CD14-positive monocyte (primary cell): ENCODE results near the gene TBX10. TPM values are rescaled to one million over a fixed set of nuclear protein-coding genes. Genes with fewer than 3 reads are reported as not detected.
A peak's percentile ranks its signal among the peaks of the same experiment; 100 is the strongest.

Experiments
- DNase-seq, 3 donors: peaks; one replicate each; pipeline ENCODE4 v3.0.0-alpha.2; 2011 to 2022
- H2AFZ ChIP-seq: 2 replicates; pipeline ENCODE4 v1.6.0; 2012; ENCODE audit warnings: mild to moderate bottlenecking, low read depth, low read length, inconsistent platforms; ENCODE audit not compliant: insufficient read depth, poor library complexity, severe bottlenecking
- H3K27ac ChIP-seq, 2 donors: 1 replicate in 1 of 2; 2 replicates in 1 of 2; pipeline ENCODE4 v1.5.1; 2012 to 2013; ENCODE audit warnings: low read length in 2 of 2, control low read depth in 1 of 2, inconsistent platforms in 1 of 2, low read depth in 1 of 2, mild to moderate bottlenecking in 1 of 2
- H3K27me3 ChIP-seq, 2 donors: one replicate each; pipeline versions ENCODE4 v1.6.0 to v1.6.1; 2011 to 2013; ENCODE audit warnings: low read length in 2 of 2; ENCODE audit not compliant: control insufficient read depth in 2 of 2, insufficient read depth in 2 of 2
- H3K36me3 ChIP-seq, 2 donors: replicated peaks in 1 of 2; 1 replicate in 1 of 2; 2 replicates in 1 of 2; pipeline versions ENCODE4 v1.5.1 to v1.6.1; 2012 to 2013; ENCODE audit warnings: low read length in 2 of 2, control low read depth in 1 of 2, inconsistent platforms in 1 of 2, mild to moderate bottlenecking in 1 of 2; ENCODE audit not compliant: insufficient read depth in 2 of 2, control insufficient read depth in 1 of 2
- H3K4me1 ChIP-seq, 2 donors: 1 replicate in 1 of 2; 2 replicates in 1 of 2; pipeline versions ENCODE4 v1.5.1 to v1.6.1; 2012 to 2013; ENCODE audit warnings: low read length in 2 of 2, control low read depth in 1 of 2, inconsistent platforms in 1 of 2, mild to moderate bottlenecking in 1 of 2, moderate library complexity in 1 of 2; ENCODE audit not compliant: insufficient read depth in 2 of 2, control insufficient read depth in 1 of 2
- H3K4me2 ChIP-seq: replicated peaks from 2 replicates; pipeline ENCODE3; 2012; ENCODE audit warnings: low read length, moderate library complexity, mild to moderate bottlenecking; ENCODE audit not compliant: poor library complexity, severe bottlenecking; ENCODE audit errors: extremely low read depth
- H3K4me3 ChIP-seq, 3 experiments: fragments of 200-600 bp in 1 of 3; sonication (generic) in 1 of 3; replicated peaks in 1 of 3; 1 replicate in 2 of 3; 2 replicates in 1 of 3; pipeline ENCODE4 v1.5.1; 2011 to 2013; ENCODE audit warnings: low read length in 3 of 3, mild to moderate bottlenecking in 3 of 3, control low read depth in 2 of 3, low read depth in 2 of 3, inconsistent platforms in 1 of 3, moderate library complexity in 1 of 3
- H3K79me2 ChIP-seq: 2 replicates; pipeline ENCODE4 v1.6.0; 2012; ENCODE audit warnings: mild to moderate bottlenecking, control low read depth, inconsistent platforms, low read length, moderate library complexity; ENCODE audit not compliant: insufficient read depth
- H3K9ac ChIP-seq: 2 replicates; pipeline ENCODE4 v1.6.0; 2017; ENCODE audit warnings: low read length, mild to moderate bottlenecking; ENCODE audit not compliant: insufficient read depth, poor library complexity, severe bottlenecking
- H3K9me3 ChIP-seq, 2 donors: replicated peaks in 1 of 2; 1 replicate in 1 of 2; 2 replicates in 1 of 2; pipeline versions ENCODE4 v1.5.1 to v1.6.1; 2012 to 2013; ENCODE audit warnings: low read length in 2 of 2, control low read depth in 1 of 2; ENCODE audit not compliant: control insufficient read depth in 1 of 2, insufficient read depth in 1 of 2
- H4K20me1 ChIP-seq: 2 replicates; pipeline ENCODE4 v1.6.0; 2012; ENCODE audit warnings: mild to moderate bottlenecking, low read length, control low read depth, moderate library complexity; ENCODE audit not compliant: insufficient read depth
- H3K27ac Mint-ChIP-seq, 7 donors: one replicate each; pipeline ENCODE4 v1.8.0; 2020; ENCODE audit warnings: mild to moderate bottlenecking in 7 of 7, mixed read lengths in 7 of 7, moderate library complexity in 6 of 7, inconsistent platforms in 2 of 7
- H3K27me3 Mint-ChIP-seq, 3 donors: one replicate each; pipeline ENCODE4 v1.8.0; 2021 to 2022; ENCODE audit warnings: low read depth in 3 of 3, mild to moderate bottlenecking in 3 of 3, mixed read lengths in 3 of 3, moderate library complexity in 3 of 3, inconsistent platforms in 1 of 3
- H3K36me3 Mint-ChIP-seq, 2 donors: one replicate each; pipeline ENCODE4 v1.8.0; 2020; ENCODE audit warnings: mixed read lengths in 2 of 2, inconsistent platforms in 1 of 2, mild to moderate bottlenecking in 1 of 2
- H3K4me1 Mint-ChIP-seq: one replicate; pipeline ENCODE4 v1.8.0; 2020; ENCODE audit warnings: mild to moderate bottlenecking, mixed read lengths
- H3K4me3 Mint-ChIP-seq, 2 donors: one replicate each; pipeline ENCODE4 v1.8.0; 2020; ENCODE audit warnings: mild to moderate bottlenecking in 2 of 2, mixed read lengths in 2 of 2, moderate library complexity in 1 of 2
- H3K9me3 Mint-ChIP-seq, 7 donors: one replicate each; pipeline ENCODE4 v1.8.0; 2020 to 2022; ENCODE audit warnings: mixed read lengths in 7 of 7, mild to moderate bottlenecking in 6 of 7, moderate library complexity in 6 of 7, inconsistent platforms in 2 of 7
- CTCF ChIP-seq: fragments of 200-600 bp; IDR thresholded peaks from one replicate; pipeline ENCODE4 v1.8.0; 2022; ENCODE audit warnings: antibody characterized with exemption, mild to moderate bottlenecking
- whole genome bisulfite sequencing: methylation state at CpG from one replicate; pipeline ENCODE4 v1.1.5; 2013; ENCODE audit warnings: missing lambda C conversion rate; ENCODE audit not compliant: insufficient coverage; 5-methylcytosine and 5-hydroxymethylcytosine counted together
- intact Hi-C, 2 donors: fragments of 100-400 bp; cut with micrococcal nuclease; formaldehyde crosslinking; loops; one replicate each; pipeline versions ENCODE4 v1.15.0 to v1.15.1; 2023
- polyA plus RNA-seq, 3 donors: library from polyadenylated mRNA; depleted of rRNA in 1 of 3; unstranded in 2 of 3; stranded (reverse) in 1 of 3; fragments of 300-500 nt in 2 of 3; fragments of >200 nt in 1 of 3; fragmentation: Illumina TruSeq in 2 of 3; gene quantifications; 1 replicate in 2 of 3; 2 replicates in 1 of 3; pipeline ENCODE4 v1.2.3, GENCODE V29; 2012 to 2021

TBX10 gene
- polyA plus RNA-seq, 3 donors, result not detected

- Histone ChIP-seq H3K27me3 (peaks cover 0 to 17% of the 10 kb centered on the region in 2 donors), H3K79me2 (no peaks in the 10 kb centered on the region), H3K9me3 (no peaks in the 10 kb centered on the region), H3K4me1 (peaks cover 19 to 24% of the 10 kb centered on the region in 2 donors), H3K9ac (peak overlapping the region; percentile 87), H3K4me2 (peak overlapping the region; percentile 66), H3K36me3 (peaks cover 32 to 34% of the 10 kb centered on the region in 2 donors), H2AFZ (peak overlapping the region; percentile 88), H3K4me3 (peak overlapping the region; percentile 6 to 70 (median 42)), H3K27ac (peak overlapping the region; percentile 86 to 96), H4K20me1 (no peaks in the 10 kb centered on the region)
- H3K27ac Mint-ChIP-seq, result peak overlapping the region; percentile 89 to 95 (median 91)
- H3K4me3 Mint-ChIP-seq, result peak overlapping the region; percentile 73 to 86
- H3K9me3 Mint-ChIP-seq, result no peaks in the 10 kb centered on the region
- H3K36me3 Mint-ChIP-seq, result peaks cover 32 to 33% of the 10 kb centered on the region in 2 donors
- WGBS, result 6% methylated on average over 23 of the region's 23 CpGs
- H3K4me1 Mint-ChIP-seq, result peaks cover 18% of the 10 kb centered on the region
- peak; percentile 41 for TF ChIP-seq CTCF
- intact Hi-C loops, result no loop called here
- H3K27me3 Mint-ChIP-seq, result peaks cover 24 to 26% (median 25%) of the 10 kb centered on the region in 3 donors
- peak; percentile 84 to 93 (median 88) for DNase-seq
These were observed 25.4 kb downstream of the TBX10 start for GRCh38 chr11:67613960-67614715.

- H3K4me1 ChIP-seq, result peaks cover 19 to 24% of the 10 kb centered on the region in 2 donors
- Mint-ChIP-seq H3K36me3 (peaks cover 39 to 40% of the 10 kb centered on the region in 2 donors), H3K9me3 (no peaks in the 10 kb centered on the region), H3K27me3 (peaks cover 24 to 26% (median 25%) of the 10 kb centered on the region in 3 donors), H3K27ac (peak overlapping the region; percentile 89 to 95 (median 91)), H3K4me3 (peak overlapping the region; percentile 73 to 86), H3K4me1 (peaks cover 18% of the 10 kb centered on the region)
- H2AFZ ChIP-seq, result peak overlapping the region; percentile 88
- no peak for DNase-seq
- H3K4me2 ChIP-seq, result peak overlapping the region; percentile 66
- H4K20me1 ChIP-seq, result no peaks in the 10 kb centered on the region
- peaks cover 39 to 41% of the 10 kb centered on the region in 2 donors for H3K36me3 ChIP-seq
- no peaks in the 10 kb centered on the region for H3K79me2 ChIP-seq
- H3K27me3 ChIP-seq, result peaks cover 0 to 17% of the 10 kb centered on the region in 2 donors
- H3K9me3 ChIP-seq, result no peaks in the 10 kb centered on the region
- intact Hi-C loops, result no loop called here
- WGBS, result 68% methylated on average over 10 of the region's 17 CpGs
- TF ChIP-seq CTCF, result no peak
- peak overlapping the region; percentile 86 to 96 for H3K27ac ChIP-seq
- peak overlapping the region in 2 of 3 experiments; percentile 42 to 70 for H3K4me3 ChIP-seq
- peak overlapping the region; percentile 87 for H3K9ac ChIP-seq
These were observed 26.1 kb downstream of the TBX10 start for GRCh38 chr11:67613313-67613959.
